Tibial nerve (tissue), 4 donors: ENCODE results near the gene TEC.

ENCODE experiments used
- CTCF ChIP-seq, 5 experiments: fragments of 200-600 bp in 3 of 5; fragments of 450-650 bp in 2 of 5; sonication (generic) in 3 of 5; IDR thresholded peaks; one replicate each; pipeline ENCODE4 v1.5.1; 2016 to 2019; ENCODE audit warnings: antibody characterized with exemption in 5 of 5, mild to moderate bottlenecking in 3 of 5, moderate library complexity in 2 of 5
- EP300 ChIP-seq, 2 donors: sonication (generic); formaldehyde crosslinking; IDR thresholded peaks; one replicate each; pipeline ENCODE4 v1.6.1; 2017; ENCODE audit warnings: antibody characterized with exemption in 2 of 2, mild to moderate bottlenecking in 1 of 2
- POLR2A ChIP-seq, 2 donors: fragments of 450-650 bp; IDR thresholded peaks; one replicate each; pipeline ENCODE4 v1.6.1; 2017; ENCODE audit warnings: antibody characterized with exemption in 2 of 2, mild to moderate bottlenecking in 2 of 2, moderate library complexity in 2 of 2

- TF ChIP-seq CTCF (IDR thresholded peaks at IDR 0.05) (no peak), EP300 (IDR thresholded peaks at IDR 0.05) (no peak), POLR2A (IDR thresholded peaks at IDR 0.05) (no peak)
Measured at GRCh38 chr4:48237996-48238645, 31.5 kb downstream of the TEC start.
